Upper lobe of right lung (tissue), 1 donor: ENCODE results near the gene C12orf76. TPM values are rescaled to one million over a fixed set of nuclear protein-coding genes. Genes with fewer than 3 reads are reported as not detected.

Experiments
- ATAC-seq: fragments of 200-7000 bp; cut with Tn5 transposase; one replicate; pipeline ENCODE4 v1.9.1; 2020; ENCODE audit warnings: mild to moderate bottlenecking, moderate library complexity
- DNase-seq: peaks from one replicate; pipeline ENCODE4 v3.0.0-alpha.2; 2020
- H3K27ac ChIP-seq: fragments of 200-600 bp; one replicate; pipeline ENCODE4 v1.8.0; 2022
- H3K27me3 ChIP-seq: fragments of 200-600 bp; one replicate; pipeline ENCODE4 v1.8.0; 2022; ENCODE audit warnings: mild to moderate bottlenecking
- H3K36me3 ChIP-seq: fragments of 200-600 bp; one replicate; pipeline ENCODE4 v1.8.0; 2022
- H3K4me1 ChIP-seq: fragments of 200-600 bp; one replicate; pipeline ENCODE4 v1.8.0; 2022
- H3K4me3 ChIP-seq: fragments of 200-600 bp; one replicate; pipeline ENCODE4 v1.8.0; 2022; ENCODE audit warnings: mild to moderate bottlenecking
- H3K9me3 ChIP-seq: fragments of 200-600 bp; one replicate; pipeline ENCODE4 v1.8.0; 2022
- intact Hi-C: fragments of 100-400 bp; cut with DNase I; formaldehyde crosslinking; loops from one replicate; pipeline ENCODE4 v1.11.0; 2022
- total RNA-seq: library from RNA; stranded (reverse); fragmentation: NEBNext Ultra II Directional; extraction: Animal tissue kit (Norgen Biotek cat#: 25700); gene quantifications from one replicate; pipeline ENCODE4 v1.2.1, GENCODE V29; 2021
- TF ChIP-seq, protein P1 (sequence below): fragments of 200-600 bp; IDR thresholded peaks from one replicate; pipeline ENCODE4 v1.8.0; 2022; ENCODE audit warnings: antibody characterized with exemption
- donor health status: DM: no; HTN: yes; CAD: no; lungs with severe emphysema.

C12orf76 gene
- total RNA-seq, 1 donor from 2014 or later, result 25.0 TPM

DNA sequence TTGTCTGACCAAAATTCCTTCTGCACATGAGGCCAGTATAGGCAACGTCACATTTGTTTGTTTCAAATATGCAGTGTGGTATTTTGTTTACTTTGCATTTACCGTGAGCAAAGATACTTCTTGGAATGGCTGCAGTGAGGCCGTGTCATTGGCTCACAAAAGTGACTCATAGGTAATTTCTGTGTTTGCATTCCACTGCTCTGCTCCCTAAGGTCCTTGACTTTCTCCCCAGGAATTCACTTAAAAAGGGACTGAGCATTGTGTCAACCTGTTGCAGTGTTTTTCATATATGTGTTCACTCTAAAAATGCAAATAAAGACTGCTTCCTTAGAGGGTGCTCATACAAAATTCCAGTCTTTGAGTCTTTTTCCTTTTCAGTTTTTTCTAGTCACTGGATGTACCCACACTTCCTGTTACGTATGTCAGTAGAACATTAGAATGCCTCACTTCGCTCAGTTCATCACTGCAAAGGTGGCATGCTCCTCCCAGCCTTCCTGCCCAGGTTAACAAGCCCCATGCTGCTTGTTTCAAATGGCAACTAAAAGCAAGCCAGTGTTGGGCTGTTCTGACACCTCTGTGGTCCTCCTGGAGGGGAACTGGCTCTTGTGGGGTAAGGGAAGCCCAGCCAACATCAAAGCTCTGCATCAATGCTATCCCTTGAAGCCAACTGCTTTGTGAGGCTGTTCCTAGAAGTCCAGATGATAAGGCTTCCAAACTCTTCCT is 9.1 kb downstream of the C12orf76 start:
- no peak for DNase-seq
- TF ChIP-seq, protein P1, sequence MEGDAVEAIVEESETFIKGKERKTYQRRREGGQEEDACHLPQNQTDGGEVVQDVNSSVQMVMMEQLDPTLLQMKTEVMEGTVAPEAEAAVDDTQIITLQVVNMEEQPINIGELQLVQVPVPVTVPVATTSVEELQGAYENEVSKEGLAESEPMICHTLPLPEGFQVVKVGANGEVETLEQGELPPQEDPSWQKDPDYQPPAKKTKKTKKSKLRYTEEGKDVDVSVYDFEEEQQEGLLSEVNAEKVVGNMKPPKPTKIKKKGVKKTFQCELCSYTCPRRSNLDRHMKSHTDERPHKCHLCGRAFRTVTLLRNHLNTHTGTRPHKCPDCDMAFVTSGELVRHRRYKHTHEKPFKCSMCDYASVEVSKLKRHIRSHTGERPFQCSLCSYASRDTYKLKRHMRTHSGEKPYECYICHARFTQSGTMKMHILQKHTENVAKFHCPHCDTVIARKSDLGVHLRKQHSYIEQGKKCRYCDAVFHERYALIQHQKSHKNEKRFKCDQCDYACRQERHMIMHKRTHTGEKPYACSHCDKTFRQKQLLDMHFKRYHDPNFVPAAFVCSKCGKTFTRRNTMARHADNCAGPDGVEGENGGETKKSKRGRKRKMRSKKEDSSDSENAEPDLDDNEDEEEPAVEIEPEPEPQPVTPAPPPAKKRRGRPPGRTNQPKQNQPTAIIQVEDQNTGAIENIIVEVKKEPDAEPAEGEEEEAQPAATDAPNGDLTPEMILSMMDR, result no peak
- Histone ChIP-seq H3K36me3 (peaks cover 59% of the 10 kb centered on the region), H3K27ac (peak overlapping the region; percentile 79), H3K9me3 (no peaks in the 10 kb centered on the region), H3K4me3 (no peak overlapping the region), H3K27me3 (no peaks in the 10 kb centered on the region), H3K4me1 (peaks cover 25% of the 10 kb centered on the region)
- peak; percentile 90 for ATAC-seq
- intact Hi-C loops, result no loop called here

DNA sequence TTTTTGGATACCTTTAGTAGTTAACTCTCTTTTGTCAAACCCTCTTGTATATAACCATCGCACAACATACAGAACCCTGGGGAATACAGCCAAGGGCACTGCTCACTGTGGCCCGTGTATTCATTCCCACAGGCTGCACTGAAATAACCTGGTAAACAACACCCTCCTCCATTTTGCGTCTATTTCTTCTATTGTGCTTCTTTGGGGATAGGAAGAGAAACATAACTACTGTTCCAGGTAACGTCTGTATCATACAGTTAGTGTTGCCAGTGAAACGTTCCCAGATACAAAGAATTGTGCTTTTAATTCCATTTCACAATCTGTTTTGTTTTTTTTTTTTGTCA is 9.6 kb downstream of the C12orf76 start:
- no peak for DNase-seq
- TF ChIP-seq, protein P1, result no peak
- H3K4me1 ChIP-seq, result peaks cover 25% of the 10 kb centered on the region
- no peaks in the 10 kb centered on the region for H3K27me3 ChIP-seq
- intact Hi-C loops, result no loop called here
- no peaks in the 10 kb centered on the region for H3K9me3 ChIP-seq
- peak overlapping the region; percentile 52 for H3K27ac ChIP-seq
- H3K4me3 ChIP-seq, result no peak overlapping the region
- peaks cover 59% of the 10 kb centered on the region for H3K36me3 ChIP-seq
- no peak for ATAC-seq

DNA sequence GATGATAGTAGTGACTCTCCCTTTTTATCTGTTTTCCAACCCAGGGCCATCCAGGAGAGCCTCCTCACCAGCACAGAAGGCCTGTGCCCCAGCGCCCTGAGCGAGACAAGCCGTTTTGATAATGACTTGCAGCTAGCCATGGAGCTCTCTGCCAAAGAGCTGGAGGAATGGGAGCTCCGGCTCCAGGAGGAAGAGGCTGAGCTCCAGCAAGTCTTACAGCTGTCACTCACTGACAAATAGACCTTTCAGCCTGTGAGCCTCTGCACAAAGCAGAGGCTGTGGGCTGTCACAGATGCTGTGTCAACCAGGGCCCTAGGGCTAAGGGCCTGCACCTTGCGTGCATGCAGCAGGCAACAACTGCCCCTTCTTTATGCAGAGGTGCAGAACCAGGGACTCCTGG is 11.0 kb downstream of the C12orf76 start:
- ATAC-seq, result no peak
- intact Hi-C loops, result no loop called here
- Histone ChIP-seq H3K4me1 (peaks cover 17% of the 10 kb centered on the region), H3K4me3 (no peak overlapping the region), H3K27ac (peak overlapping the region; percentile 33), H3K36me3 (peaks cover 68% of the 10 kb centered on the region), H3K27me3 (no peaks in the 10 kb centered on the region), H3K9me3 (no peaks in the 10 kb centered on the region)
- DNase-seq, result no peak
- TF ChIP-seq, protein P1, result no peak

DNA sequence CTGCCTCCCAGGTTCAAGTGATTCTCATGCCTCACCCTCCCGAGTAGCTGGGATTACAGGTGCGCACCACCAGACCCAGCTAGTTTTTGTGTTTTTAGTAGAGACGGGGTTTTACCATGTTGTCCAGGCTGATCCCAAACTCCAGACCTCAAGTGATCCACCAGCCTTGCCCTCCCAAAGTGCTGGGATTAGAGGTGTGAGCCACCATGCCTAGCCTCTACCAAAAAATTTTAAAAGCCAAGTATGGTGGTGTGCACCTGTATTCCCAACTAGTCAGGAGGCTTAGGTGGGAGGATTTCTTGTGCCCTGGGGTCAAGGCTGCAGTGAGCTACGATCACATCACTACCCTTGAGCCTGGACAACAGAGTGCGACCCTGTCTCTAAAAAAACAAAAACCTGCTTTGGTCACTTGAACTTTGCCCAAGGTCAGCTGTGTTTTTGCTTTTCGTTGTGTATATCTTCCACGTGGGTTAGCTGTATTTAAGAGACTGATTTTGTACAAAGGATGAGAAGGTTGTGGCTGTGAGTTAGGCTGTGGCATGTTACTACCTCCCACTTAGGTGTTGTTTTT is 12.7 kb downstream of the C12orf76 start:
- peaks cover 15% of the 10 kb centered on the region for H3K4me1 ChIP-seq
- H3K27me3 ChIP-seq, result no peaks in the 10 kb centered on the region
- peaks cover 64% of the 10 kb centered on the region for H3K36me3 ChIP-seq
- no peak overlapping the region for H3K4me3 ChIP-seq
- TF ChIP-seq, protein P1, result no peak
- no peak overlapping the region for H3K27ac ChIP-seq
- intact Hi-C loops, result no loop called here
- no peak for DNase-seq
- H3K9me3 ChIP-seq, result no peaks in the 10 kb centered on the region
- ATAC-seq, result no peak

DNA sequence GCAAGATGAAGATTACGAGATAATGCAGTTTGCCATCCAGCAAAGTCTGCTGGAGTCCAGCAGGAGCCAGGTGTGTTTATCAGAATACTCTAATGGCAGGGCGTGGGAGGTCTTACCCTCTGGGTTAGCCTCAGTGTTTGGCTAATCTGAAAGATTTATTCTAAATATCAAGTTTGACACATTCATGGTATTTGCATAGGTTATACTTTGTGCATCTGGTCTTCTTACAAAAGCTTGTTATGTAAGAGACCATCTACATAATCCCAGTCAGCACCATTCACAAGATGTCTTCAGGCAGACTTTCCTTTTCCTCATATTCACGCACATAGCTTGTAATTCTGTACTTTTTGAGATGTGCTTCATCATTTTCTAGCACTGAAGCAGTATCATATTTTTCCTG is 14.4 kb downstream of the C12orf76 start:
- Histone ChIP-seq H3K4me3 (no peak overlapping the region), H3K4me1 (no peaks in the 10 kb centered on the region), H3K36me3 (peaks cover 79% of the 10 kb centered on the region), H3K27me3 (no peaks in the 10 kb centered on the region), H3K27ac (no peak overlapping the region), H3K9me3 (no peaks in the 10 kb centered on the region)
- ATAC-seq, result no peak
- intact Hi-C loops, result no loop called here
- TF ChIP-seq, protein P1, result no peak
- no peak for DNase-seq
